NCI-H128 (cell line): ENCODE data around the gene TMBIM4.
"Not testable (repeated sequence)": the region's sequence is repeated elsewhere in the genome, so short reads cannot be mapped to it uniquely, and the experiment has no call there.

Source experiments
- DNase-seq: peaks from one replicate; lab custom pipeline; 2025; ENCODE audit not compliant: unreplicated experiment; lab: John Stamatoyannopoulos, UW

Gene TMBIM4, protein sequence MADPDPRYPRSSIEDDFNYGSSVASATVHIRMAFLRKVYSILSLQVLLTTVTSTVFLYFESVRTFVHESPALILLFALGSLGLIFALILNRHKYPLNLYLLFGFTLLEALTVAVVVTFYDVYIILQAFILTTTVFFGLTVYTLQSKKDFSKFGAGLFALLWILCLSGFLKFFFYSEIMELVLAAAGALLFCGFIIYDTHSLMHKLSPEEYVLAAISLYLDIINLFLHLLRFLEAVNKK

DNA sequence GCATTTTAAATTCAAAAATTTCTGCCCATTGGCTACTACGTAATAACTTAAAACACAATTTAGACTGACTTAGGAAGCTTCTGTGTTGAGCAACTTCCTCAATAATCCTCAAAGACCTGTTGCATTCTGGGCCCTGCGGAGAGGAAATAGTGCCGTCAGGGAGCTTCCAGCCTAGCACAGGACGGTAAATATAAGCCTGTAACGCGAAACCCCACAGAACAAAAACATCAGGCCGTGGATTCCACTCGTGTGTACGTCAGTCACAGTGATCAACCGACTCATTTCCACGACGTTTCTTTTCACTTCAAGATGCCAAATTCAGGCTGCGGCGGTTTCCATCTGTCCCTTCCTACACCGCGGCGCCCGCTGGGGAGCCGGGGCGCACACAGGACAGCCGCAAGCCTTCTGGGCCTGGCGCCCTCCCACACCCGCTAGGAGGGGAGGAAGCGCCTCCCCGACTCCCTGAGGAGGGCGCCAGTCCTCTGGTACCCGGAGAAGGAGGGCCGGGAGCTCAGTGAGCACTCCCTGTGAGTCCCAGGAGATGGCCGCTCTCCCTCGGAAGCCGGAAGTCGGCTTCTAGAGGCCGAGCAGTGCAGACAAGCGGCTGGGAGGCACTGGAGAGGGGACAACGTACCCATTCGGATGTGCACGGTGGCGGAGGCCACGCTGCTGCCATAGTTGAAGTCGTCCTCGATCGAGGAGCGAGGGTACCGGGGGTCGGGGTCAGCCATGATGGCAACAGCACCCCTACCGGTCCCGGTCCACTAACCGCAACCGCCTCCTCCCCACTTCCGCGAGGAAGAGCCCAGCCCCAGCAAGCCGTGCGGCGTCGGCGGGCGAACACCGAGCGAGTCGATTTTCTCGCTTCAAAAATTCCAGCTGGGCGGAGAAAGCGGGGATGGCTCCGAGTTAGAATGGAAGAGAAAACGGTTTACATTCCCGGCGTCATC lies at the start of gene TMBIM4:
Gene TMBIM4, minus strand, starts transcription at position 776 of the 950 bp plus-strand sequence. Its CDS starts 45 bp downstream, at position 731.
- peak; percentile 88 for DNase-seq

- no peak for DNase-seq
These were observed 47.6 kb upstream of the TMBIM4 start for GRCh38 chr12:66217342-66217917.

DNA sequence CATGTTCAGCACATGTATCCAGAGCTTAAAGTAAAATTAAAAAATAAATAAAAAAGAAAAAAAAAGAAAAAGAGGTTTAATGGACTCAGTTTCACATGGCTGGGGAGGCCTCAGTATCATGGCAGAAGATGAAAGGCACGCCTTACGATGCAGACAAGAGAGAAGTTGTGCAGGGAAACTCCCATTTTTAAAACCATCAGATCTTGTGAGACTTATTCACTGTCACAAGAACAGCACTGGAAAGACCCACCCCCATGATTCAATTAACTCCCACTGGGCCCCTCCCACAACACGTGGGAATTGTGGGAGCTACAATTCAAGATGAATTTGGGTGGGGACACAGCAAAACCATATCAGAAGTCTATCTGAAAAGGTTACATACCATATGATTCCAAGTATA lies 43.2 kb upstream of the TMBIM4 start:
- not testable (repeated sequence) for DNase-seq

DNA sequence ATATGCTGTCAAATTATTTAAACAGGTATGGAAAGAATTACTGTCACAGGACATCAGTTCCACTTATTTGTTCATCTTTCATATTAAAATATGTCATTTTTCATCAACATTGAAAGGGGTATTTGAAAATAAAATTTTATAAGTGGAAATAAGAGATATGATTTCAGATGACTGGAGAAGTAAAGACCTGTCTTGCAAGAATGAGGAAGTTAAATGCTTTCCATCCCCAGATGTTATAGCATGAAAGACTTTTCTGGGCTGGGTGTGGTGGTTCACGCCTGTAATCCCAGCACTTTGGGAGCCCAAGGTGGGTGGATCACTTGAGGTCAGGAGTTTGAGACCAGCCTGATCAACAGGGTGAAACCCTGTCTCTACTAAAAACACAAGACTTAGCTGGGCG lies 41.8 kb upstream of the TMBIM4 start:
- not testable (repeated sequence) for DNase-seq

- no peak for DNase-seq
These were observed 41.0 kb upstream of the TMBIM4 start for GRCh38 chr12:66210840-66211239.

GRCh38 chr12:66206141-66206540 lies 36.3 kb upstream of the TMBIM4 start:
- DNase-seq = no peak

DNA sequence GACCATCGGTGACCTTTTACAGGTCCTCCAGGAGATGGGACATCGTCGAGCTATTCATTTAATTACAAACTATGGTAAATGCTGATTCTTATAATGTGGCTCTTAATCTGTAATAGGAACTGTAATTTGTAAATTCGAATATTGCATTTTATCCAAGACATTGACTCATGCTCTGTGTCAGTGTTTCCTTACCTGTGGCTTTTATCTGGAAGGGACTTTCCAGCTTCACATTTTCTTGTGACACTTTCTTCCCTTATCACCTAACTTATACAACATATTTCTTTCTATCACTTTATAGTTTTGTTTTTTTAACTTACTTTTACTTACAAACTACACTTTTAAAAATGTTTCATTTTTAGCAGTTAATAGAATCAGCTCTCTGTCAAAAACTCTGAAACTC lies 34.0 kb upstream of the TMBIM4 start:
- no peak for DNase-seq

DNA sequence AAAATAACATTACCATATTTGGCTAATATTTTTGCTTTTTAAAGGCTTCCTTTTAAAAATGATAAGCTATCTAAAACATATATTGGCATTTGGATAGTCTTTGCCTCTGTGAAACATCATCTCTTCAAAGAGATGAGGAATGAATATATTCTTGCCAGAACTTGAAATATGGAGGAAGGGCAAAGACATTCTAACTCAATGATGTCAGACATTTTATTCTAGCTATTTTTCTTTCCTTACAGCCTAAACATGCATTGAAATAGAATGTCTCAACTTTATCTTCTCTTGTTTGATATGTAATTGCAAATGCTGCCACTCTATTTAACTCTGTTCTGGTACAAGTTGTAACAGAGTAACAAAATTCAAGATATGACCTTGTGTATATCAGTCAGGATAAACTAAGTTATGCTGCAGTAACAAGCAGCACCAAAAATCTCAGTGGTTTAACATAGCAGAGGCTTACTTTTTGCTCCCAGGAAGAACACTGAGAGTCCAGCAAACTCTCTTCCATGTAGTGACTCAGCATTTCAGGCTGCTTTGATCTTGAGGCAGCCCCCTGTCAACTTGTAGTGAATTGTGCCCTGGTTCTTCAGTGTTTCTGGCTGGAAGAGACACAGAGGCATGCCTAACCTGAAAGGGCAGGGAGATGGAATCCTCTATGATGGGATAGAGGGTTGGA lies 30.2 kb upstream of the TMBIM4 start:
- no peak for DNase-seq

GRCh38 chr12:66199141-66199540 lies 29.3 kb upstream of the TMBIM4 start:
- no peak for DNase-seq

DNA sequence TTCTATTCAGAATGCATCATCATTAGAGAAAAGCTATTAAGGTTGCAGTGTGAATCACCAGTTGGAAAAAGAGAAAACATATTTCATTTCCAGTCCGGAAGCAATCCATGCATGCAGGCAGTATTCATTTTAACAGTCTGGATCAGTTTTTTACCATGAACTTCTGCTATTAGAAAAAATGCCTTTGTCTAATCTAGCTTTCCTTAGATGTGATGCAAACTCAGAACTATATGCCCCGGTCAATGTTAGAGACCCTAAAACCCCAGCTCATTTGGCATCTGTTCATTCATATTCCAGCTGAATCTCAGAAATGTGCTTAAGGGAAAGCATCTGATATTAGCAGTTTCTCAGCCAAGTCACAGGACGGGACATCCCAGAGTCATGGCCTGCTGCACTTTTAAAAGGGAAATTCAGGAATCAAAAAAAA lies 27.7 kb upstream of the TMBIM4 start:
- DNase-seq = no peak

- no peak for DNase-seq
These were observed 27.0 kb upstream of the TMBIM4 start for GRCh38 chr12:66196806-66197205.

- no peak for DNase-seq
These were observed 25.4 kb upstream of the TMBIM4 start for GRCh38 chr12:66195242-66195641.

GRCh38 chr12:66194122-66194521 lies 24.3 kb upstream of the TMBIM4 start:
- DNase-seq = no peak

DNA sequence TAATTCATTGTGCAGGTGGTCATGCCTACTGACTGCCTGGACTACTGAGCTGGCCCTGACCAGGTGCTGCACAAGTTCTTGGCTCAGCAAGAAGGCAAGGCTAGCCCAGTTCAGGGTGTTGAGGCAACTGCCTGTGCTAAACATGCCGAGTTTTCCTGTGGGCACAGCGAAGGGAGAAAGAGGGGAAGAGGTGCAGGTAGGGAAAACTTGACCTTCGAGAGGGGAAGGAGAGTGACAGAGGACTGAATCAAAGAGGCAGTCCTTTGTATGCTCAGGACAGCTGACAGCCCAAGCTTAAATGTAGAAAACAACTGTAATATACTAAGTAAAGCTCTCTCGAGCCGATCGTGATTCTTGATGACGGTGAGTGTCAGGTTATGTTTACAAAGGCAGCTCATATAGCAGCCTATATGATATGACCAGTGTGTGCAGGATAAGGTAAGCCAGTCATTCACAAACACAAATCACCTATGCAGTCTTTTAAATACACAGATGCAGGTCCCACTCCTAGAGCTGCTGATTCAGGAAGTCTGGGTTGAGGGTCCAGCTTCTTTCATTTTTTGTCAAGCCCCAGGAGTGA lies 21.8 kb upstream of the TMBIM4 start:
- no peak for DNase-seq

GRCh38 chr12:66190519-66191370 lies 20.9 kb upstream of the TMBIM4 start:
- no peak for DNase-seq

DNA sequence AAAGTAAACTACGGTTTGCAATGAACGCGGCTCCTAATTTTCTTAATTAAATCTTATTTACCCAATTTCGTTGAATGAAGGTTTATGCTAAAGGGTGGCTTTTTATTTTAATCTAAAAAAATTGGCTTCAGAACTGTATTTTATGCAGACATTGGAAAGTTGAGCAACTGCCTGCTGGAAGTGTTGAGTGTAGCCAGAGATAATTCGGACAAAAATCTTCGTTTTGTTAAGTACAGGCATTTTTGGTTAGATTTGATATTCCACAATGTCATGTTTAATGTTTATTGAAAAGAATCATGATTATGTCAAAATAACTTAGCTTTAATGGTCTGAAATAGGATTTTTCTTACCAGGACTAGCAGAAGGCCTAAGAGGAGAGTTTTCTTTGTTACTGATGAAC lies 20.1 kb upstream of the TMBIM4 start:
- no peak for DNase-seq

- DNase-seq = no peak
These were observed 19.7 kb upstream of the TMBIM4 start for GRCh38 chr12:66189486-66189843.

DNA sequence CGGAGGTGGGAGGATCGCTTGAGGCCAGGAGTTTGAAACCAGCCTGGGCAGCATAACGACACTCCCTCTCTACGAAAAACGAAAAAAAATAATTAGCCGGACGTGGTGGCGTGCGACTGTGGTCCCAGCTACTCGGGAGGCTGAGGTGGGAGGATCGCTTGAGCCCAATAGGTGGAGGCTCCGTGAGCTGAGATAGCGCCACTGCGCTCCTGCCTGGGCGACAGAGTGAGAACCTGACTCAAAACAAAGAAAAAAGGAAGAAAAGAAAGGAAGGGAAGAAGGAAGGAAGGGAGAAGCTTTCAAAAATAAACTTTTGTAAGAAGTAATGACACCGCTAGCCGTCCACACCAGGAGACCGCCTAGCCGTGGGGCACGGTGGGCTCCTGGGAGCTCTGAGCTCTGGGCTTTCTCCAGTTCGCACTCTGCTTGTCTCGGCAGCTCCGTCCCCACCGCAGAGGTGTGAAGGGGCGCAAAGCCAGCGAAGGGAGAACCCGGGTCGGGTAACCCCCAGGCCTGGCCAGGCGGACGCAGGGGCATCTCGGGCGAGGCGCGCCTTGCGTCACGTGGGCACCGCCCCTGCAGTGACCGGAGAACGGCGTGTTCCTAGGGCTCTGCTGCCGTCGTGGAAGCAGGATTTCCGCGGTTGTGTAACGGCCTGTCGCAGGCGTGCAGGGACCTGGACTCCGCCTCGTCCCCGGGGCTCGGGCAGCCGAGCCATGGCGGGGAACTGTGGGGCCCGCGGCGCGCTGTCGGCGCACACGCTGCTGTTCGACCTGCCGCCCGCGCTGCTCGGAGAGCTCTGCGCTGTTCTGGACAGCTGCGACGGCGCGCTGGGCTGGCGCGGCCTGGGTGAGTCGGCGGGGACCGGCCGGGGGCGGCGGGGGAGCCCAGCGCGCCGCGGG lies 19.0 kb upstream of the TMBIM4 start, which contains the start of gene IRAK3:
Gene IRAK3, plus strand, starts transcription at position 631 of the 902 bp plus-strand sequence. Its CDS starts 86 bp downstream, at position 717.
- no peak for DNase-seq

- DNase-seq = no peak
These were observed 18.0 kb upstream of the TMBIM4 start for GRCh38 chr12:66187821-66188220.
